ENCODE measurements around the gene CRYBB1.

GRCh38 chr22:26608129-26608528 is 9.7 kb downstream of the CRYBB1 start:
- TF ChIP-seq CTCF (IDR thresholded peaks at IDR 0.05) (no peak), POLR2A (IDR thresholded peaks at IDR 0.05) (no peak)
